Measurements from ENCODE around the gene COG6. TPM values are rescaled to one million over a fixed set of nuclear protein-coding genes. Genes with fewer than 3 reads are reported as not detected.

COG6 gene
- total and polyA plus RNA-seq, 10 of the 15 experiments (the other 5 are each of a cell fraction or from before 2014, with no cell fraction given): 4.5 to 29.8 (median 12.6) TPM

- Histone ChIP-seq H3K27me3 (replicated peaks in 1 of 2; ENCODE audit: control insufficient read depth in 2 of 2, insufficient read depth in 2 of 2, low read length in 1 of 2) (no peaks in the 10 kb centered on the region), H3K9ac (ENCODE audit: control insufficient read depth, insufficient read depth, low read length) (no peak overlapping the region), H3K4me3 (no peak overlapping the region), H4K20me1 (ENCODE audit: control insufficient read depth, insufficient read depth) (no peaks in the 10 kb centered on the region), H3K27ac (ENCODE audit: control insufficient read depth, insufficient read depth) (no peak overlapping the region), H3K4me1 (ENCODE audit: control insufficient read depth, insufficient read depth, low read length) (peaks cover 6% of the 10 kb centered on the region; the same call in 1 of the 2 replicates), H3K36me3 (ENCODE audit: control insufficient read depth in 2 of 2, insufficient read depth in 2 of 2, low read length in 1 of 2) (peaks cover 0 to 3% of the 10 kb centered on the region in 2 experiments; a peak in 1 of 4 replicates), H2AFZ (ENCODE audit: control insufficient read depth, low read depth, low read length) (no peak overlapping the region), H3K79me2 (ENCODE audit: control insufficient read depth, insufficient read depth, low read length) (no peaks in the 10 kb centered on the region), H3K4me2 (ENCODE audit: control insufficient read depth, insufficient read depth) (peak overlapping the region; percentile 23; the same call in 1 of the 2 replicates), H3K9me3 (replicated peaks; ENCODE audit: control insufficient read depth, insufficient read depth, low read length) (no peaks in the 10 kb centered on the region; the same call in 2 of the 3 replicates)
- FAIRE-seq (no peak), DNase-seq (ENCODE audit: low read depth, low spot score) (no peak), ATAC-seq (peak; percentile 58)
- RAD21 ChIA-PET (ENCODE audit: unreplicated experiment): interaction anchor here (0.8 to 3.2 kb wide), 6 partner anchors 10 to 1001 kb away, joined by 3 to 18 read pairs (median 4); no protein-coding TSS in a partner anchor
- POLR2A ChIA-PET: no interaction called here
- CTCF ChIA-PET: interaction anchor here (0.6 to 2.2 kb wide), 8 partner anchors 10 to 1095 kb away, joined by 3 to 19 read pairs (median 5); no protein-coding TSS in a partner anchor
- in situ Hi-C loops (cut with MboI) (loop anchor here (5.0 kb wide), 1 partner anchor 1000 kb away; no protein-coding TSS in a partner anchor), intact Hi-C loops (cut with micrococcal nuclease; ENCODE audit: unreplicated experiment) (loop anchor here (10.0 kb wide), 2 partner anchors 262 to 382 kb away; no protein-coding TSS in a partner anchor)
- no TSS peak for BruUV-seq (replicated peaks)
- WGBS (ENCODE audit: insufficient coverage, insufficient replicate concordance, low lambda C conversion rate, missing lambda C conversion rate): 92% methylated on average over 2 of the region's 2 CpGs
- SMC1A ChIA-PET (ENCODE audit: uncharacterized antibody, unreplicated experiment): interaction anchor here (1.1 to 2.1 kb wide), 8 partner anchors 11 to 1001 kb away, joined by 3 to 10 read pairs (median 5); no protein-coding TSS in a partner anchor
- TF ChIP-seq SMAD5 (IDR thresholded peaks at IDR 0.05; ENCODE audit: low read depth): no peak
- no peak for TF ChIP-seq SMAD1 (IDR thresholded peaks at IDR 0.05; ENCODE audit: low read depth, partially characterized antibody)
- TF ChIP-seq USF1 (IDR thresholded peaks at IDR 0.05; ENCODE audit: borderline replicate concordance, extremely low read length, insufficient read depth, low read depth, low read length): no peak
- TF ChIP-seq BACH1 (IDR thresholded peaks at IDR 0.05; ENCODE audit: borderline replicate concordance): no peak
- TF ChIP-seq ZBTB33 (IDR thresholded peaks at IDR 0.05): no peak
- no peak for TF ChIP-seq MTA3 (IDR thresholded peaks at IDR 0.05; ENCODE audit: borderline replicate concordance, low read length)
- TF ChIP-seq NFXL1 (IDR thresholded peaks at IDR 0.05; ENCODE audit: borderline replicate concordance): no peak
- no peak for TF ChIP-seq ELK1 (IDR thresholded peaks at IDR 0.05; ENCODE audit: low read depth, low read length)
- TF ChIP-seq GABPA (IDR thresholded peaks at IDR 0.05; ENCODE audit: low read depth): no peak
- no peak for TF ChIP-seq JUND (IDR thresholded peaks at IDR 0.05; ENCODE audit: low read depth, low read length)
- no peak for TF ChIP-seq RELB (IDR thresholded peaks at IDR 0.05; ENCODE audit: low read depth)
- no peak for TF ChIP-seq BCLAF1 (IDR thresholded peaks at IDR 0.05)
- TF ChIP-seq POLR2A (IDR thresholded peaks at IDR 0.05; ENCODE audit: low read depth, low read length): no peak
- TF ChIP-seq MXI1 (IDR thresholded peaks at IDR 0.05; ENCODE audit: low read depth, low read length): no peak
These were observed 26.8 kb downstream of the COG6 start for GRCh38 chr13:39682310-39682709.

All from GM12878 (cell line).